Middle frontal gyrus (tissue), 1 donor: ENCODE data around the gene ASB6.
"Not testable (repeated sequence)": the region's sequence is repeated elsewhere in the genome, so short reads cannot be mapped to it uniquely, and the experiment has no call there.

Source experiments
- DNase-seq: peaks from one replicate; pipeline ENCODE4 v3.0.0-alpha.2; 2015; ENCODE audit warnings: low spot score; ENCODE audit errors: extremely low spot score

The ASB6 gene

DNA sequence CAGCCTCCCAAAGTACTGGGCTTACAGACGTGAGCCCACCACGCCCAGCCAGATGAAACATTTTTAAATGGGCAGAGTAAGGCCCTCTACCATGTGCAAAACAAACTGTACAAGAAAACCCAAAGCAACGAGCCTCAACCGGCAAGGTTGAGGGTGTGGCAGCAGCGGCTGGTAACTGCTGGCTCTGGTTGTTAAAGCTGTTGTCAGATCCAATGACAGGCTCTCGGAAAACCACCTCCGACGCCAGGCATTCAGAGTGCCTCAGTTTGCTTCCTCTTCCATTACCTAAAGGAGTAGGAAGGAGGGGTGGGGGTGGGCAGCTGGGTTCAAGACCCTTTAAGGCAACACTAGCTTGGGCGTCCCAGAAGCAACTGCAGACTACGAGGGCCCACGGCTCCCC, 2.4 kb upstream of the ASB6 start:
- DNase-seq = no peak

DNA sequence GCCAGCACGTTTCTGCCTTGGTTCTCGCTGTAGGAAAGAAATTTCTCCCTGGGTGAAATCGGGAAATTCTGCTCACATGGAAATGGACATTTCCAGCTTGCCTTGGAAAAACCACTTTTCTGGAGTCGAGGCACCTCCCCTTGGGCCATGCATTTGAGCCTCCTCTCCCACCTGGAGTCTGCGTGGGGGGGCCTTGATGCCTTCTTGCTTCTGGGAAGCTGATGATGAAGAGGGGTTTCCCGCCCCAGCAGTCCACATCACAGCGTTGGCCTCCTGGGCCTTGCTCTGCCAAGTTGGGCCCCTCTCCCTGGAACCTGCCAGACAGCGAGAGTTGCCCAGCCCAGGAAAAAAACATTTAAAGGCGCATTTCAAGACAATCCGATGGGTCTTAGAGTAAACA, 1.8 kb upstream of the ASB6 start:
- DNase-seq = no peak

GRCh38 chr9:129640871-129641749, 841 bp downstream of the ASB6 start:
- no peak for DNase-seq

DNA sequence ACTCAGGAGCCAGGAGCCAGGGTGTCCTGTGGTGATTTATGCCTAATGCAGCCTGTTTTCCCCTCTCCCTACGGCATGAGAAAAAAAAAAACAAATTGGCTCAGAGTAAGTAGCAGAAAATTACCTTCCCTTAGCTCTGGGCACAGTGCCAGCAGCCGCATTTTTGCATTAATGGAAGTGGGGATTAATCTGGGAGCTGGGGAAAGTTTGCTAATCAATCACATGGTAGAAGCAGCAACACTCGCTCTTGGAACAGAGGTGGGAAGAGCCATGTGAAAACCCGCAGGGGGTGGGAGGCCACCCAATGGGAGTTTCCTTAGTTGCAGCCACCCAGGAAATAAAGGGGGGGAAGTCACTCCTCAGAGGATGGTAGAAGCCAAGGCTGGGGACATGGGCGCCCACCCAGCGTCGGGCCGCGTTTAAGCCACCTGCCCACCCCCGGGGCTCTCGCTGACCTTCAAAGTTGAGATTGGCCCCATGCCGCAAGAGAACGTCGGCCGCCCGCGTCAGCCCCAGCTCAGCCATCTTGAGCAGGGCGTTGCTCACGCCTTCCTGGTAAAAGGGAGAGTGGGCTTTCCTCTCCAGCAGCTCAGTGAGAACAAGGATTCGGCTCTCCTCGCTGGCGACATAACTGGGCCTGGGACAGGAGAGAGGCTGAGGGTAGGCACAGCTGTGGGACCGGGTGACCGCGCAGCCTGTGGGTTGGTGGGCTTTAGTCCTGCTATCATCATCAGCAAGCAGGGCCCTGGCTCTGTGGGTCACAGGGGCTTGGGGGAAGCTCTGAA, 1.7 kb downstream of the ASB6 start:
- no peak for DNase-seq

DNA sequence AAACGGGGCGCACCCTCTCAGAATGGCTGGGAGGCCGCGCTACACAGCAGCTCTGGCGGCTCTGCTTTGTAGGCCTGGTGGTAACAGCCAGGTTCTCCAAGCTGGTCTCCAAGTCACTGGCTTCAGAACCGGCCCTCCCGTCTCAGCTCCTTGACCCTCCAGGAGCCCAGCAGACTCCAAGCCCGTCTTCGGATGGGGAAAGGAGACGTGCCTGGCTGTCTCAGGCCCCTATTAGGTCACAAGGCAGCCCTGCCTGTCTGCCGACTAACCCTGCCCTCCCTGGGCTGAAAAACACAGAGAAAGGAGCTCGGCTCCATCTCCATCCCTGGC, 2.2 kb downstream of the ASB6 start:
- DNase-seq = no peak

DNA sequence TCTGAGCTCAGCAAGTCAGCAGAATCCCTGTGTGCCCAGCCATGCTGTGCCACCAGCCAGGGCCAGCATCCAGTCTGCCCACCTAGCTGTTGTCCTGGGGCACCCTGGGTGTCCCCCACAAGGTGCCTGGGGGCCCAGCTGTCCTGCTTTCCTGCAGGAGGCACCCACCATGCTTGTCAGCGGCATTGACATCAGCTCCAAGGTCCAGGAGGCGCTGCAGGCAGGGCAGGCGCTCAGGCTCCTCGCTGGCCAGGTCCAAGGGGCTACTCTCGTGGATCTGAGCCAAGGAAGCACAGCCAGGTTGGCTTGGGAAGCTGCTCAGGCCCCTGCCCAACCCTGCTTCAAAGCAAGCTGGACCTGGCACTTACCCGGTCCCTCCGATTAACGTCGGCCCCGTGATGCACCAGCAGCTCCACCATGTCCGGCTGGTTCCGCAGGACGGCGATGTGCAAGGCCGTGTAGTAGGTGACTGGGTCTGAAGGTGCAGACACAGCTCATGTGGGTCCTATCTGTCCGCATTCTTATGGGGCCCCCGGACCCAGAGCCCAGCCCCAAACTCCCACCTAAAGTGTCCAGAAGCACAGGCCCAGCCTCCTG, 2.8 kb downstream of the ASB6 start:
- no peak for DNase-seq

DNA sequence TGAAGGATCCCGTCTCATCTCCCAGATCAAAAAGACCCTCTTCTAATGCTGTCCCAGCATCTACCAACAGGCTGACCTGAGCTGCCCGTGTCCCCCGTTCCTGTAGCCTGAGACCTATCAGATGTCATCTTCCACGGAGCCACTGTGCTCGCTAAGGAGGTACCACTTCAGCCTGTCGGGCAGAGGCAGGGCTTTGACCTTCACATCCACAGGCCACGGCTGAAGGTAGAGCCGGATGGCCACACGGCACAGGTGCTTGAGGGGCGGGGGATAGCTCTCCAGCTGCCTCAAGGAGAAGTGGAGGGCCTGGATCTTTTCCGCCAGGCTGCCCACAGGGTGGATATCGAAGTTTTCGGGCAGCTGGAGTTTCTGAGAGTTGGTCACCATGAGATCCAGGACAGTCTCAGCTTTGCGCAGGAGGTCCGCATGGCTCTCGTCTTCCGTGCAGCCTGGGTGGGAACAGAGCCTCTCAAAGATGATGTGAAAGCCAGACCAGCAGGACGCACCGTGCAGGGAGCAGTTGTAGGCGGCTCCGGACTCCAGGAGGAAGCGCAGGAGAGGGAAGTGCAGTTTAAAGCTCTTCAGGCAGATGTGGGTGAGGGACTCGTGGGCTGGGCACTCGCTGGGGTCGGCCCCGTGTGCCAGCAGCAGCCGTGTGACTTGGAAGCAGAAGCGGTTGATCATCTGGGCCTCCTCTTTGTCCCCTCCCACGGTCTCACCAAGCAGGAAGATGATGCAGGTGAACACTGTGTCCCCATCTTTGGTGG, 4.1 kb downstream of the ASB6 start:
- DNase-seq = no peak

- DNase-seq = no peak
Observed at GRCh38 chr9:129637102-129637501, 4.8 kb downstream of the ASB6 start.

DNA sequence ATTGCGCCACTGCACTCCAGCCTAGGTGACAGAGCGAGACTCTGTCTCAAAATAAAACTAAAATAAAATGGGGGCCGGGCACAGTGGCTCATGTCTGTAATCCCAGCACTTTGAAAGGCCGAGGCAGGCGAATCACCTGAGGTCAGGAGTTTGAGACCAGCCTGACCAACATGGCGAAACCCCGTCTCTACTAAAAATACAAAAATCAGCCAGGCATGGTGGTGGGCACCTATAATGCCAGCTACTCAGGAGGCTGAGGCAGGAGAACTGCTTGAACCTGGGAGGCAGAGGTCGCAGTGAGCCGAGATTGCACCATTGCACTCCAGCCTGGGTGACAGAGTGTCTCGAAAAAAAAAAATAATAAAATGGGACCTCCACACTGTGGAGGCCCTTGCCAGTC, 5.6 kb downstream of the ASB6 start:
- not testable (repeated sequence) for DNase-seq

DNA sequence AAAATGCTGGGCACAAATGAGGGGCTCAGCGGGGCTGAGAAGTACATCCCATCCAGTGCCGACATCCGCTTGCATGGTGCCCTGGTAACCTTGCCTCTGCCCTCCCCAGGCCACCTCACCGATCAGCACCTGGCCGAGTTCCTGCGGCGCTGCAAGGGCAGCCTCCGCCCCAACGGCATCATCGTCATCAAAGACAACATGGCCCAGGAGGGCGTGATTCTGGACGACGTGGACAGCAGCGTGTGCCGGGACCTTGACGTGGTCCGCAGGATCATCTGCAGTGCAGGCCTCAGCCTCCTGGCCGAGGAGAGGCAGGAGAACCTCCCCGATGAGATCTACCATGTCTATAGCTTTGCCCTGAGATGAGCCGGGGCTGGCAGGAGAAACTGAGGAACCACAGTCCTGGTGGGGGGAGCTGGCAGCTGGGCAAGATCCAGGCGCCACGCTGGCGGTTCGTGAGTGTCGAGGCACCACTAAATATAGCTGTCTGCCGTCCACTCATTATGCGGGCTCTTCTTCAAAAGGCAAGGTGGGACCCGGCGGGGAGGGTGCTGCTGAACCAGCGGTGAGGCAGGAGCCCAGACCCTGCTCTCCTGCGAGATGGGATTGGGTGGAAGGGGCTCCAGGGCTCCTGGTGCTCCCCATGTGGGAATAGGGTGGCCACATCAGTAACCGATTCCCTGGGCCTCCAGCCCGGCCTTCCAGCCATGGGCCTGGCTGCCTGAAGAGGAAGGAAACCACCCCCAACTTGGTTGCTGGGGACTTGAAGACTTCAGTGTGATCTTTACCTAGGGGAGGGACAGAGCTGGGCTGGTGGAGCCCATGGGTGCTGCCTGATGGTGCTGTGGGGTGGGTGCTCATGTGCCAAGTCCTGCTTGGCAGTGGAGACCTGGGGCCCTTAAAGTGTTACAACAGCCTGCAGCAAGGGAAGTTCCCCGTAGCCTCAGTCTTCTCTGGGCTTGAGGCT, 6.6 kb downstream of the ASB6 start:
- DNase-seq = no peak

DNA sequence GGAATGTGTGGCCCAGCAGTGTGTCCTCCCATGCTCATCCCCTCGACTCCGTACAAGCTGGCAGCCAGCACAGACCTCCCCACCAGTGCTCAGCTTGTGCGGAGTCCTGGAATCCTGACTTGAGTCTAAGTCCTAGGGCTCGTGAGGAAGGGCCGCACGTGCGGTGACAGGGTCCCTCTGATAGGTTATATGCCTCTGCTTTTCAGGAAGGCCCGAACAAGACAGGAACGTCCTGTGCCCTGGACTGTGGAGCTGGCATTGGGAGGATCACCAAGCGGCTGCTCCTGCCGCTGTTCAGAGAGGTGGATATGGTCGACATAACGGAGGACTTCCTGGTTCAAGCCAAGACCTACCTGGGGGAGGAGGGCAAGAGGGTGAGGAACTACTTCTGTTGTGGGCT, 8.1 kb downstream of the ASB6 start:
- no peak for DNase-seq

- no peak for DNase-seq
Observed at GRCh38 chr9:129633207-129633606, 8.7 kb downstream of the ASB6 start.

DNA sequence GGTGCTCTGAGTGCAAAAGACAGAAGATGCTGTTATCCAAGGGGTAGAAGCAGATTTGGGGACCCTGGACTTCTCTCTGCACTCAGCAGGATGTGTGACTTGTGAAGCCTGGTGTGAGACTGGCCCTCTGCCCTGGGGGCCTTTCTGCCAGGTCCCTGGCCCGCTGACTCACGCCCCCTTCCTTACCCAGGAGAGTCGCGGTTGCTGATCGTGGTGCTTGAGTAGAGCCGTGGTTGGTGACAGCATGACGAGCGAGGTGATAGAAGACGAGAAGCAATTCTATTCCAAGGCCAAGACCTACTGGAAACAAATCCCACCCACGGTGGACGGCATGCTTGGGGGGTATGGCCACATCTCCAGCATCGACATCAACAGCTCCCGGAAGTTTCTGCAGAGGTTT, 9.5 kb downstream of the ASB6 start:
- no peak for DNase-seq

- no peak for DNase-seq
Observed at GRCh38 chr9:129631674-129632129, 10.2 kb downstream of the ASB6 start.

GRCh38 chr9:129630967-129631673, 10.8 kb downstream of the ASB6 start:
- DNase-seq = no peak

- DNase-seq = no peak
Observed at GRCh38 chr9:129629251-129629820, 12.6 kb downstream of the ASB6 start.

GRCh38 chr9:129628709-129629108, 13.2 kb downstream of the ASB6 start:
- DNase-seq = no peak

DNA sequence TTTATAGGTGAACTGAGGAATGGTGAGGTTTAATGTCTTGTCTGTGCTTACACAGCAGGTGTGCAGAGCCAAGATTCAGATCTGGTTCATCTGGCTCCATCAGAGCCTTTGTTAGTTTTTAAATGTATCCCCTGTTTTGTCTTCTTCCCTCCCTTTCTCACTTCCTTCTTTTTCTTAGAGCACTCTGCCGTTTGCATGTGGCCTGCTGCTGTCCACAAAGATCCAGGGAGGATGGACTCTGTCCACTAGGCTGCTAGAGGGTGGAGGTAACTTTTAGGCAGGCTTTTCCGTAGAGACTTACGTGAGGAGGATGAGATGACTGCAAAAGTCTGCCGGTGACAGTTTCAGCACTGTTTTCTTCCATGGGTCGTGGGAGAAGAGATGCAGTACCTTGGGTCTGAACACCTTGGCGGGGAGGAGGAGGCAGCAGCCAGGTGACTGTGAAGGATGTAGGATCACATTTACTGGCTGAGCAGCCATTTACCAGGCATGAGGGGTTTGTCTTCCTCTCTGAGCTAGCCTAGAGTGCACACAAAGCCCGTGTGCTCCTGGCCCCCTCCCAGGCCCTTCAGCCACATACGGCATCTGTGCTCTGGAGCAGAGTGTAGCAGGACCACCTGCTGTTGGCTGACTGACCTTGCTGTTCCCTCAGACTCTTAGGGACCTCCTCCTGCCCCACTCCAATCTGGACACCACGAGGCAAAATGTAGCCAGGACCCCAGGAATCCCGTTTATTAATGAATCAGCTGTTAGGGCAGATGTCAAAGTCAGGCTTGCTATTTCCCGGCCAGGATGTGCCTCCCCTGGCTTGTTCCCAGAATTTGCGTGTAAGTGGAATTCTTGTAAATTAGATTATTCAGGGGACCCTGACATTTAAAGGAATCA, 14.2 kb downstream of the ASB6 start:
- DNase-seq = no peak
